Suprapubic skin (tissue), 4 donors: ENCODE results near the gene ATP8B1. TPM values are rescaled to one million over a fixed set of nuclear protein-coding genes. Genes with fewer than 3 reads are reported as not detected.

ENCODE experiments used
- DNase-seq, 2 donors: peaks; one replicate each; pipeline ENCODE4 v3.0.0-alpha.2; 2019; ENCODE audit warnings: low spot score in 2 of 2
- H3K27ac ChIP-seq: fragments of 200-600 bp; sonication (generic); one replicate; pipeline ENCODE4 v1.5.1; 2019
- H3K27me3 ChIP-seq: fragments of 200-600 bp; sonication (generic); one replicate; pipeline ENCODE4 v1.5.1; 2019
- H3K36me3 ChIP-seq: fragments of 200-600 bp; sonication (generic); one replicate; pipeline ENCODE4 v1.5.1; 2019
- H3K4me1 ChIP-seq: fragments of 200-600 bp; sonication (generic); one replicate; pipeline ENCODE4 v1.5.1; 2019
- H3K4me3 ChIP-seq: fragments of 200-600 bp; sonication (generic); one replicate; pipeline ENCODE4 v1.5.1; 2019; ENCODE audit warnings: mild to moderate bottlenecking
- H3K9me3 ChIP-seq: fragments of 200-600 bp; sonication (generic); one replicate; pipeline ENCODE4 v1.5.1; 2019
- CTCF ChIP-seq, 2 donors: fragments of 200-600 bp in 1 of 2; fragments of 450-650 bp in 1 of 2; sonication (generic) in 1 of 2; IDR thresholded peaks; one replicate each; pipeline ENCODE4 v1.5.1; 2016 to 2019; ENCODE audit warnings: antibody characterized with exemption in 2 of 2, mild to moderate bottlenecking in 1 of 2, moderate library complexity in 1 of 2
- EP300 ChIP-seq: sonication (generic); formaldehyde crosslinking; IDR thresholded peaks from one replicate; pipeline ENCODE4 v1.6.1; 2017; ENCODE audit warnings: antibody characterized with exemption
- POLR2A ChIP-seq, 2 donors: fragments of 450-650 bp; IDR thresholded peaks; one replicate each; pipeline ENCODE4 v1.6.1; 2017; ENCODE audit warnings: antibody characterized with exemption in 2 of 2, mild to moderate bottlenecking in 2 of 2, moderate library complexity in 2 of 2
- POLR2AphosphoS5 ChIP-seq, 3 donors: sonication (generic); formaldehyde crosslinking; IDR thresholded peaks; one replicate each; pipeline ENCODE4 v1.6.1; 2017; ENCODE audit warnings: antibody characterized with exemption in 3 of 3
- WGBS: methylation state at CpG from one replicate; pipeline ENCODE4 v1.1.5; 2018; 5-methylcytosine and 5-hydroxymethylcytosine counted together
- total RNA-seq, 4 donors: library from RNA; depleted of rRNA; stranded (reverse); fragments of >200 nt; gene quantifications; one replicate each; pipeline ENCODE4 v1.1.0, GENCODE V29; 2016

Gene ATP8B1
- total RNA-seq, 4 donors from 2014 or later = 21.5 to 59.1 (median 26.0) TPM

GRCh38 chr18:57697426-57697825, 105.7 kb downstream of the ATP8B1 start:
- H3K27ac ChIP-seq = no peak overlapping the region

GRCh38 chr18:57696271-57696670, 106.8 kb downstream of the ATP8B1 start:
- Histone ChIP-seq H3K9me3 (no peaks in the 10 kb centered on the region), H3K4me1 (peaks cover 3% of the 10 kb centered on the region), H3K27me3 (no peaks in the 10 kb centered on the region), H3K27ac (no peak overlapping the region), H3K36me3 (peaks cover 17% of the 10 kb centered on the region), H3K4me3 (no peak overlapping the region)
- 83% methylated on average over 8 of the region's 8 CpGs for WGBS
- no peak for DNase-seq
- TF ChIP-seq EP300 (no peak), POLR2A (IDR thresholded peaks at IDR 0.05) (no peak)

More at GRCh38 chr18:57697426-57697825, 105.7 kb downstream of the ATP8B1 start:
- Histone ChIP-seq H3K4me3 (no peak overlapping the region), H3K27me3 (no peaks in the 10 kb centered on the region), H3K9me3 (no peaks in the 10 kb centered on the region), H3K4me1 (peaks cover 3% of the 10 kb centered on the region), H3K36me3 (peaks cover 22% of the 10 kb centered on the region)
- WGBS = 86% methylated on average over 8 of the region's 8 CpGs
- no peak for TF ChIP-seq POLR2A (IDR thresholded peaks at IDR 0.05)
- TF ChIP-seq CTCF (IDR thresholded peaks at IDR 0.05) = no peak
- TF ChIP-seq POLR2AphosphoS5 (IDR thresholded peaks at IDR 0.05) = no peak
- no peak for TF ChIP-seq EP300
- no peak for DNase-seq

GRCh38 chr18:57691363-57691762, 111.8 kb downstream of the ATP8B1 start:
- TF ChIP-seq CTCF (IDR thresholded peaks at IDR 0.05) = no peak
- Histone ChIP-seq H3K4me3 (no peak overlapping the region), H3K27me3 (no peaks in the 10 kb centered on the region), H3K27ac (no peak overlapping the region), H3K4me1 (no peaks in the 10 kb centered on the region), H3K36me3 (peaks cover 26% of the 10 kb centered on the region), H3K9me3 (no peaks in the 10 kb centered on the region)
- DNase-seq = no peak
- 59% methylated on average over 3 of the region's 3 CpGs for WGBS

GRCh38 chr18:57687970-57688369, 115.1 kb downstream of the ATP8B1 start:
- no peaks in the 10 kb centered on the region for H3K27me3 ChIP-seq
- no peaks in the 10 kb centered on the region for H3K9me3 ChIP-seq
- no peak for DNase-seq
- TF ChIP-seq CTCF (IDR thresholded peaks at IDR 0.05) (no peak), POLR2A (IDR thresholded peaks at IDR 0.05) (no peak), EP300 (no peak), POLR2AphosphoS5 (IDR thresholded peaks at IDR 0.05) (no peak)
- H3K36me3 ChIP-seq = peaks cover 34% of the 10 kb centered on the region
- no peak overlapping the region for H3K4me3 ChIP-seq
- no peaks in the 10 kb centered on the region for H3K4me1 ChIP-seq
- H3K27ac ChIP-seq = no peak overlapping the region
- WGBS = 97% methylated on average over 8 of the region's 8 CpGs

- no peaks in the 10 kb centered on the region for H3K27me3 ChIP-seq
- no peak overlapping the region for H3K27ac ChIP-seq
- TF ChIP-seq CTCF (IDR thresholded peaks at IDR 0.05) (no peak), EP300 (no peak), POLR2AphosphoS5 (IDR thresholded peaks at IDR 0.05) (no peak), POLR2A (IDR thresholded peaks at IDR 0.05) (no peak)
- H3K9me3 ChIP-seq = no peaks in the 10 kb centered on the region
- no peak overlapping the region for H3K4me3 ChIP-seq
- peaks cover 46% of the 10 kb centered on the region for H3K36me3 ChIP-seq
- no peaks in the 10 kb centered on the region for H3K4me1 ChIP-seq
- no peak for DNase-seq
Measured at GRCh38 chr18:57683470-57683869, 119.6 kb downstream of the ATP8B1 start.
